Measurements from ENCODE around the gene ARHGAP8. TPM values are rescaled to one million over a fixed set of nuclear protein-coding genes. Genes with fewer than 3 reads are reported as not detected.

Gene ARHGAP8
- total RNA-seq, 1 donor from 2014 or later = 18.1 TPM

GRCh38 chr22:44884562-44884961, 132.2 kb downstream of the ARHGAP8 start:
- Histone ChIP-seq H3K27ac (no peak overlapping the region), H3K9me3 (no peaks in the 10 kb centered on the region), H3K36me3 (no peaks in the 10 kb centered on the region), H3K4me3 (no peak overlapping the region), H3K27me3 (peaks cover 3% of the 10 kb centered on the region), H3K4me1 (no peaks in the 10 kb centered on the region)
- DNase-seq (no peak), ATAC-seq (no peak)
- intact Hi-C loops (cut with DNase I) = no loop called here
- TF ChIP-seq, protein P1, sequence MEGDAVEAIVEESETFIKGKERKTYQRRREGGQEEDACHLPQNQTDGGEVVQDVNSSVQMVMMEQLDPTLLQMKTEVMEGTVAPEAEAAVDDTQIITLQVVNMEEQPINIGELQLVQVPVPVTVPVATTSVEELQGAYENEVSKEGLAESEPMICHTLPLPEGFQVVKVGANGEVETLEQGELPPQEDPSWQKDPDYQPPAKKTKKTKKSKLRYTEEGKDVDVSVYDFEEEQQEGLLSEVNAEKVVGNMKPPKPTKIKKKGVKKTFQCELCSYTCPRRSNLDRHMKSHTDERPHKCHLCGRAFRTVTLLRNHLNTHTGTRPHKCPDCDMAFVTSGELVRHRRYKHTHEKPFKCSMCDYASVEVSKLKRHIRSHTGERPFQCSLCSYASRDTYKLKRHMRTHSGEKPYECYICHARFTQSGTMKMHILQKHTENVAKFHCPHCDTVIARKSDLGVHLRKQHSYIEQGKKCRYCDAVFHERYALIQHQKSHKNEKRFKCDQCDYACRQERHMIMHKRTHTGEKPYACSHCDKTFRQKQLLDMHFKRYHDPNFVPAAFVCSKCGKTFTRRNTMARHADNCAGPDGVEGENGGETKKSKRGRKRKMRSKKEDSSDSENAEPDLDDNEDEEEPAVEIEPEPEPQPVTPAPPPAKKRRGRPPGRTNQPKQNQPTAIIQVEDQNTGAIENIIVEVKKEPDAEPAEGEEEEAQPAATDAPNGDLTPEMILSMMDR (IDR thresholded peaks at IDR 0.05) = no peak

DNA sequence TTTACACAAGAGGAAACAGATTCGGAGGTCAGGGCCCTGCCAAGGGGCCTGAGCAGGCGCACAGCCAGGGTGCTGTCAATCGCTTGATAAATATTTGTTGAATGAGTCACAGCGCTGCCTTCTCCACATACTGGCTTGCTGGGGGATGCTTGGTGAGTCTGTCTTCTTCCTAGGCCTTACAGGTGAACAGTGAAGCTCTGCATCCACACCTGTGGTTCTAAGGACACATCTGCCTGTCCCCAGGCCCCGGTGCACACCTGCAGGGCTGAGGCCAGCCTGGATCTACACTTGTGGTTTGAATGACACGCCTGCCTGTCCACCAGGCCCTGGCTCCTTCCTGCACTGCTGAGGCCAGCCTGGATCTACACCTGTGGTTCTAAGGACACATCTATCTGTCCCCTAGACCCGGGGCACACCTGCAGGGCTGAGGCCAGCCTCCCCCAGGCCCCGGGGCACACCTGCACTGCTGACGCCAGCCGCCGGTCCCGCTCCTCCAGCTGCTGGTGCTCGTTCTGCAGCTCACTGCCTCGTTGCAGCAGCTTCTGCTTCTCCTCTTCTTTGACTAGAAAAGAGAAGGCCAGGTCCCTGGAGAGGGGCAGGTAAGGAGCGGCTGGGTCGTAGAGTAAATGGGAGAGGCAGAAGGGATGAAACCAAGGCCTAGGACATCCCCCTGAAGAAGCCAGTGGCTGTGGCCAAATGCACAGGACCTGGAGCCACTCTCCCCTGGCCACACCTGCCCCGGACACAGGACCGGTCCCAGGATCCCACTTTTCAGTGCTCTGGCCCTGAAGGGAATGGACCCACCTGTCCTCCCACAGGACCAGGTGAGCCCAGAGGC, 132.8 kb downstream of the ARHGAP8 start:
- ATAC-seq = no peak
- Histone ChIP-seq H3K27me3 (peaks cover 3% of the 10 kb centered on the region), H3K27ac (no peak overlapping the region), H3K9me3 (no peaks in the 10 kb centered on the region), H3K4me3 (no peak overlapping the region), H3K36me3 (no peaks in the 10 kb centered on the region), H3K4me1 (no peaks in the 10 kb centered on the region)
- peak; percentile 52 for DNase-seq
- intact Hi-C loops (cut with DNase I) = no loop called here
- TF ChIP-seq, protein P1 (IDR thresholded peaks at IDR 0.05) = no peak

DNA sequence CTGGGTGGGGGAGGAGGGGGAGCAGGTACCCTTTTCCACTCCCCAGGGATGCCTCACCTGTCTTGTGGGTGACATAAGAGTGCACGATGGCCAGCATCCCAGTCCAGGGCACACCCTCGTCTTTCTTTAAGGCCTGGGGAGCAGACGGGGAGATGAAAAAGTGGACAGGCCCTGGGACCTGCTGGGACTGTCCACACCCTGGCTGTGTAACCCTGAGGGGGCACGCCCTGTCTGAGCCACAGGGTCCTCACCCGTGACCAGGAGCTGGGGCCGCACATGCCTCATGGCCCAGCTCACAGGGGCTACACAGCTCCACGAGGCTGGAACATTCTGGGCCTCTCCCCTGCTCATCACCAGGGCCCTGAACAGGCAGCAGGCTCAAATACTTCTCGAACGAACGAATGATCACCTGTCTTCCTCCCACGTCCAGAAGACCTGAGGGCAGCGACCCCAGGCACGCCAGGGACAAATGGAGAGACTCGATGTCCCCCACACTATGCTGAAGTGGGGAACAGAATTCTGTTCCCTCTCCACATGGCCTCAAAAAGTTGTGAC, 133.5 kb downstream of the ARHGAP8 start:
- intact Hi-C loops (cut with DNase I) = no loop called here
- Histone ChIP-seq H3K4me3 (no peak overlapping the region), H3K4me1 (no peaks in the 10 kb centered on the region), H3K36me3 (no peaks in the 10 kb centered on the region), H3K27me3 (no peaks in the 10 kb centered on the region), H3K27ac (no peak overlapping the region), H3K9me3 (no peaks in the 10 kb centered on the region)
- TF ChIP-seq, protein P1 (IDR thresholded peaks at IDR 0.05) = no peak
- ATAC-seq (no peak), DNase-seq (peak; percentile 44)

GRCh38 chr22:44887941-44888366, 135.6 kb downstream of the ARHGAP8 start:
- H3K27me3 ChIP-seq = no peaks in the 10 kb centered on the region
- TF ChIP-seq, protein P1 (IDR thresholded peaks at IDR 0.05) = no peak
- intact Hi-C loops (cut with DNase I) = no loop called here
- DNase-seq = peak; percentile 52
- no peak overlapping the region for H3K4me3 ChIP-seq
- H3K4me1 ChIP-seq = no peaks in the 10 kb centered on the region
- H3K36me3 ChIP-seq = no peaks in the 10 kb centered on the region
- ATAC-seq = no peak
- H3K27ac ChIP-seq = no peak overlapping the region
- no peaks in the 10 kb centered on the region for H3K9me3 ChIP-seq

- intact Hi-C loops (cut with DNase I) = no loop called here
- H3K9me3 ChIP-seq = no peaks in the 10 kb centered on the region
- DNase-seq = peak; percentile 58
These were observed 136.3 kb downstream of the ARHGAP8 start for GRCh38 chr22:44888491-44889254.

More at GRCh38 chr22:44888491-44889254, 136.3 kb downstream of the ARHGAP8 start:
- H3K27me3 ChIP-seq = peaks cover 4% of the 10 kb centered on the region
- TF ChIP-seq, protein P1 (IDR thresholded peaks at IDR 0.05) = no peak
- ATAC-seq = no peak
- H3K4me1 ChIP-seq = no peaks in the 10 kb centered on the region
- no peaks in the 10 kb centered on the region for H3K36me3 ChIP-seq
- H3K4me3 ChIP-seq = no peak overlapping the region
- no peak overlapping the region for H3K27ac ChIP-seq

Measured in upper lobe of right lung (tissue), 1 donor.